A549 (cell line): Measurements from ENCODE around the gene CUX1. TPM values are rescaled to one million over a fixed set of nuclear protein-coding genes. Genes with fewer than 3 reads are reported as not detected.

Source experiments
- ATAC-seq, 2 experiments: fragments of 200-7000 bp in 1 of 2; fragments of >200 bp in 1 of 2; cut with Nextera tagmentation in 1 of 2; cut with Tn5 transposase in 1 of 2; 3 replicates each; pipeline versions ENCODE4 v1.8.0 to v1.9.1; 2018 to 2020; ENCODE audit warnings: mild to moderate bottlenecking in 1 of 2, moderate library complexity in 1 of 2
- CTCF ChIA-PET: fragments of 300-600 bp; sonication (Branson Sonifier 250); formaldehyde crosslinking; extraction: SDS; loops from one replicate; lab custom pipeline; 2021; ENCODE audit warnings: antibody characterized with exemption, inconsistent platforms; lab: Yijun Ruan, JAX
- POLR2A ChIA-PET: fragments of 350-600 bp; formaldehyde crosslinking; extraction: SDS; loops from one replicate; lab custom pipeline; 2021; ENCODE audit warnings: antibody characterized with exemption, inconsistent platforms; lab: Yijun Ruan, JAX
- DNase-seq, 2 experiments: peaks; one replicate each; pipeline versions ENCODE4 v3.0.0 to v3.0.0-alpha.2; 2011 to 2016; ENCODE audit warnings: low read depth in 1 of 2, low spot score in 1 of 2
- FAIRE-seq: peaks from 2 replicates; lab custom pipeline; 2011; peaks lifted over from hg19 to GRCh38; lab: Jason Lieb, UNC
- H3K27ac ChIP-seq, 2 experiments: fragments of >200 bp; sonication (Bioruptor Twin); formaldehyde crosslinking; 3 replicates each; pipeline ENCODE4 v1.5.1; 2016 to 2017
- H3K4me1 ChIP-seq: fragments of >200 bp; sonication (Bioruptor Twin); formaldehyde crosslinking; 3 replicates; pipeline ENCODE4 v1.6.1; 2016
- H3K4me2 ChIP-seq: fragments of >200 bp; sonication (Bioruptor Twin); formaldehyde crosslinking; 3 replicates; pipeline ENCODE4 v1.6.1; 2016
- H3K4me3 ChIP-seq: fragments of >200 bp; sonication (Bioruptor Twin); formaldehyde crosslinking; 3 replicates; pipeline ENCODE4 v1.5.1; 2016
- H3K9me3 ChIP-seq: fragments of >200 bp; sonication (Bioruptor Twin); formaldehyde crosslinking; 3 replicates; pipeline ENCODE4 v1.6.1; 2016
- CBX2 ChIP-seq: fragments of 200-600 bp; sonication (generic); IDR thresholded peaks from 2 replicates; pipeline ENCODE4 v1.6.1; 2016; ENCODE audit warnings: low read depth, mild to moderate bottlenecking, borderline replicate concordance
- EHMT2 ChIP-seq: fragments of 200-600 bp; sonication (generic); IDR thresholded peaks from 2 replicates; pipeline ENCODE4 v1.6.1; 2016; ENCODE audit warnings: antibody characterized with exemption, low read depth, mild to moderate bottlenecking, moderate library complexity
- EP300 ChIP-seq, 2 experiments: fragments of >200 bp; sonication (Bioruptor Twin); formaldehyde crosslinking; IDR thresholded peaks; 2 replicates in 1 of 2; 3 replicates in 1 of 2; pipeline ENCODE4 v1.6.1; 2016 to 2017
- HEYL ChIP-seq: fragments of 250-450 bp; sonication (Bioruptor Pico); IDR thresholded peaks from 2 replicates; pipeline ENCODE4 v1.8.0; 2021; ENCODE audit warnings: mild to moderate bottlenecking, moderate library complexity
- HOXA7 ChIP-seq: fragments of 250-450 bp; sonication (Bioruptor Pico); IDR thresholded peaks from 2 replicates; pipeline ENCODE4 v1.5.0; 2020; ENCODE audit warnings: mild to moderate bottlenecking, moderate library complexity
- HOXB13 ChIP-seq: fragments of 250-450 bp; sonication (Bioruptor Pico); IDR thresholded peaks from 2 replicates; pipeline ENCODE4 v1.5.0; 2020; ENCODE audit warnings: low read depth, mild to moderate bottlenecking, moderate library complexity
- JUNB ChIP-seq: fragments of >200 bp; sonication (Bioruptor Twin); formaldehyde crosslinking; IDR thresholded peaks from 2 replicates; pipeline ENCODE4 v1.6.1; 2016
- KDM1A ChIP-seq: fragments of 200-600 bp; sonication (generic); IDR thresholded peaks from 2 replicates; pipeline ENCODE4 v1.6.1; 2016; ENCODE audit warnings: low read depth, mild to moderate bottlenecking
- MAFK ChIP-seq: fragments of 450-650 bp; IDR thresholded peaks from 2 replicates; pipeline ENCODE4 v1.6.1; 2014; ENCODE audit not compliant: partially characterized antibody
- MAX ChIP-seq: IDR thresholded peaks from 2 replicates; pipeline ENCODE4 v1.6.1; 2012
- NR3C1 ChIP-seq: fragments of >200 bp; sonication (Bioruptor Twin); formaldehyde crosslinking; IDR thresholded peaks from 3 replicates; pipeline ENCODE4 v1.6.1; 2017
- POLR2AphosphoS2 ChIP-seq: conservative IDR thresholded peaks from 2 replicates; pipeline ENCODE4 v1.6.1; 2012; ENCODE audit warnings: low read length, improper control_type of control experiment, inconsistent platforms
- RARB ChIP-seq: fragments of 250-450 bp; sonication (Bioruptor Pico); IDR thresholded peaks from 2 replicates; pipeline ENCODE4 v1.8.0; 2021; ENCODE audit warnings: mild to moderate bottlenecking, moderate library complexity
- RCOR1 ChIP-seq: fragments of 150-350 bp; IDR thresholded peaks from 2 replicates; pipeline ENCODE4 v1.6.1; 2014; ENCODE audit warnings: antibody characterized with exemption, low read length, low read depth
- ZFP36 ChIP-seq: fragments of 450-650 bp; IDR thresholded peaks from 2 replicates; pipeline ENCODE4 v1.6.1; 2014; ENCODE audit warnings: borderline replicate concordance; ENCODE audit not compliant: partially characterized antibody
- WGBS: methylation state at CpG from one replicate; pipeline ENCODE4 v1.1.6; 2017; ENCODE audit errors: missing lambda C conversion rate; 5-methylcytosine and 5-hydroxymethylcytosine counted together
- polyA plus RNA-seq, 4 experiments: library from polyadenylated mRNA; depleted of rRNA in 3 of 4; stranded (reverse); fragments of >200 nt; fragmentation: RNase III in 1 of 4; extraction: RNeasy Plus Mini Kit Qiagen cat#74134 plus additional on column Dnase treatment in 1 of 4; gene quantifications; 2 replicates in 3 of 4; 3 replicates in 1 of 4; pipeline ENCODE4 v1.2.3, GENCODE V29; 2011 to 2017
- TF ChIP-seq, protein P1 (sequence below): fragments of >200 bp; sonication (Bioruptor Twin); formaldehyde crosslinking; IDR thresholded peaks from 3 replicates; pipeline ENCODE4 v1.6.1; 2016
- TF ChIP-seq, protein P2 (sequence below): fragments of 150-350 bp; IDR thresholded peaks from 2 replicates; pipeline ENCODE4 v1.6.1; 2014; ENCODE audit warnings: low read depth, mild to moderate bottlenecking, low read length
- TF ChIP-seq, protein P3 (sequence below): fragments of 250-450 bp; sonication (Bioruptor Pico); IDR thresholded peaks from 2 replicates; pipeline ENCODE4 v1.5.0; 2021; ENCODE audit warnings: mild to moderate bottlenecking, moderate library complexity, borderline replicate concordance
- TF ChIP-seq, protein P4 (sequence below): fragments of 200-600 bp; sonication (generic); IDR thresholded peaks from 2 replicates; pipeline ENCODE4 v1.6.1; 2016; ENCODE audit warnings: antibody characterized with exemption, mild to moderate bottlenecking, moderate library complexity

CUX1 gene
- polyA plus RNA-seq, 2 of the 4 experiments (the other 2 are of a cell fraction): 32.7 to 33.4 TPM

DNA sequence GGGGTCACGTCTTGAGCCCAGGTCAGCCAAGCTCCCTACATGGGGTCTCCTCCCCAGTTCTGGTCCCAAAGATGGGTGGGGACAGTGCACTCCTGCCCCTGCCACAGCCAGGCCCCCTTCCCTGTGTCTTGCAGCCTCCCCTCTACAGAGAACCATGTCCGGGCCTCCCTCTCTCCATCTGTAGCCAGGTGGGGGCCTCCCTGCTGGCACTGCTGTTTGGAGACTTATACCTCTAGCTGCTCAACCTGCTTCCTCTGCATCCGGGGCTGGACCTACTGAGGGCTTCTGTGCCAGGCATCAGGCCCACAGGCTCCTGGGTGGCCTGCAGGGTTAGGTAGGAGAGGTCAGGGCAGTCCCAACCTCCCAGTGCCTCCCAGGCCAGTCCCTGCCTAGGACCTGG, 477.2 kb downstream of the CUX1 start (continued):
- TF ChIP-seq, protein P1, sequence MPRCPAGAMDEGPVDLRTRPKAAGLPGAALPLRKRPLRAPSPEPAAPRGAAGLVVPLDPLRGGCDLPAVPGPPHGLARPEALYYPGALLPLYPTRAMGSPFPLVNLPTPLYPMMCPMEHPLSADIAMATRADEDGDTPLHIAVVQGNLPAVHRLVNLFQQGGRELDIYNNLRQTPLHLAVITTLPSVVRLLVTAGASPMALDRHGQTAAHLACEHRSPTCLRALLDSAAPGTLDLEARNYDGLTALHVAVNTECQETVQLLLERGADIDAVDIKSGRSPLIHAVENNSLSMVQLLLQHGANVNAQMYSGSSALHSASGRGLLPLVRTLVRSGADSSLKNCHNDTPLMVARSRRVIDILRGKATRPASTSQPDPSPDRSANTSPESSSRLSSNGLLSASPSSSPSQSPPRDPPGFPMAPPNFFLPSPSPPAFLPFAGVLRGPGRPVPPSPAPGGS: no peak
- TF ChIP-seq, all 56 proteins: peak for 0

- H3K4me2 ChIP-seq: no peak overlapping the region
- H3K27ac ChIP-seq: no peak overlapping the region
- 72% methylated on average over 11 of the region's 12 CpGs for WGBS
- ATAC-seq (no peak), FAIRE-seq (no peak), DNase-seq (no peak)
- H3K4me3 ChIP-seq: no peak overlapping the region
- no peaks in the 10 kb centered on the region for H3K9me3 ChIP-seq
- TF ChIP-seq EHMT2: no peak
- TF ChIP-seq HOXB13 (CRISPR knock-in tag): no peak
- TF ChIP-seq, protein P2, sequence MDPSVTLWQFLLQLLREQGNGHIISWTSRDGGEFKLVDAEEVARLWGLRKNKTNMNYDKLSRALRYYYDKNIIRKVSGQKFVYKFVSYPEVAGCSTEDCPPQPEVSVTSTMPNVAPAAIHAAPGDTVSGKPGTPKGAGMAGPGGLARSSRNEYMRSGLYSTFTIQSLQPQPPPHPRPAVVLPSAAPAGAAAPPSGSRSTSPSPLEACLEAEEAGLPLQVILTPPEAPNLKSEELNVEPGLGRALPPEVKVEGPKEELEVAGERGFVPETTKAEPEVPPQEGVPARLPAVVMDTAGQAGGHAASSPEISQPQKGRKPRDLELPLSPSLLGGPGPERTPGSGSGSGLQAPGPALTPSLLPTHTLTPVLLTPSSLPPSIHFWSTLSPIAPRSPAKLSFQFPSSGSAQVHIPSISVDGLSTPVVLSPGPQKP: no peak
- TF ChIP-seq EP300 (IDR thresholded peaks at IDR 0.05): no peak
- TF ChIP-seq, protein P1: no peak
- no peak for TF ChIP-seq JUNB
- TF ChIP-seq HEYL (CRISPR knock-in tag): no peak
- TF ChIP-seq POLR2AphosphoS2: no peak
- TF ChIP-seq, protein P3, sequence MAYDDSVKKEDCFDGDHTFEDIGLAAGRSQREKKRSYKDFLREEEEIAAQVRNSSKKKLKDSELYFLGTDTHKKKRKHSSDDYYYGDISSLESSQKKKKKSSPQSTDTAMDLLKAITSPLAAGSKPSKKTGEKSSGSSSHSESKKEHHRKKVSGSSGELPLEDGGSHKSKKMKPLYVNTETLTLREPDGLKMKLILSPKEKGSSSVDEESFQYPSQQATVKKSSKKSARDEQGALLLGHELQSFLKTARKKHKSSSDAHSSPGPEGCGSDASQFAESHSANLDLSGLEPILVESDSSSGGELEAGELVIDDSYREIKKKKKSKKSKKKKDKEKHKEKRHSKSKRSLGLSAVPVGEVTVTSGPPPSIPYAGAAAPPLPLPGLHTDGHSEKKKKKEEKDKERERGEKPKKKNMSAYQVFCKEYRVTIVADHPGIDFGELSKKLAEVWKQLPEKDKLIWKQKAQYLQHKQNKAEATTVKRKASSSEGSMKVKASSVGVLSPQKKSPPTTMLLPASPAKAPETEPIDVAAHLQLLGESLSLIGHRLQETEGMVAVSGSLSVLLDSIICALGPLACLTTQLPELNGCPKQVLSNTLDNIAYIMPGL: no peak
- no peak for TF ChIP-seq CBX2
- TF ChIP-seq RARB (CRISPR knock-in tag): no peak
- no peak for TF ChIP-seq NR3C1
- CTCF ChIA-PET: interaction anchor here (0.8 to 1.1 kb wide), 3 partner anchors 11 to 96 kb away, joined by 3 read pairs; no protein-coding TSS in a partner anchor
- peaks cover 6% of the 10 kb centered on the region; the same call in 1 of the 3 replicates for H3K4me1 ChIP-seq
- POLR2A ChIA-PET: no interaction called here
Measured at GRCh38 chr7:102295346-102296178, 478.1 kb downstream of the CUX1 start.

DNA sequence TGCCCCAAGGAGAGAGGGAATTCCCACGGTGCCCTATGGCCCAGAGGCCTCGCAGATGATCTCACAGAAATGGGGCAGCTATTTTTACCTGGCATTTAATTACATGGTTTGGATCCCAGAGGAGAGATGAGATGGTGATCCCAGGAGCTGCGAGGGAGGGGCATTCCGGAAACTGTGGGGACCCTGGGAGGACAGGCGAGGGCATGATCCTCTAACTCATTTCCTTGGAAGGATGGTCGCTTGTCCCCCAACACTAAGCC, 478.7 kb downstream of the CUX1 start:
- Histone ChIP-seq H3K4me1 (peaks cover 6% of the 10 kb centered on the region; the same call in 1 of the 3 replicates), H3K4me2 (no peak overlapping the region), H3K4me3 (no peak overlapping the region), H3K9me3 (no peaks in the 10 kb centered on the region), H3K27ac (no peak overlapping the region)
- ChIA-PET POLR2A (no interaction called here), CTCF (interaction anchor here (0.8 to 1.1 kb wide), 3 partner anchors 10 to 96 kb away, joined by 3 read pairs; no protein-coding TSS in a partner anchor)
- FAIRE-seq (no peak), DNase-seq (no peak), ATAC-seq (no peak)
- TF ChIP-seq CBX2 (no peak), KDM1A (no peak), MAFK (no peak), EHMT2 (no peak)
- WGBS: 83% methylated on average over 6 of the region's 6 CpGs

DNA sequence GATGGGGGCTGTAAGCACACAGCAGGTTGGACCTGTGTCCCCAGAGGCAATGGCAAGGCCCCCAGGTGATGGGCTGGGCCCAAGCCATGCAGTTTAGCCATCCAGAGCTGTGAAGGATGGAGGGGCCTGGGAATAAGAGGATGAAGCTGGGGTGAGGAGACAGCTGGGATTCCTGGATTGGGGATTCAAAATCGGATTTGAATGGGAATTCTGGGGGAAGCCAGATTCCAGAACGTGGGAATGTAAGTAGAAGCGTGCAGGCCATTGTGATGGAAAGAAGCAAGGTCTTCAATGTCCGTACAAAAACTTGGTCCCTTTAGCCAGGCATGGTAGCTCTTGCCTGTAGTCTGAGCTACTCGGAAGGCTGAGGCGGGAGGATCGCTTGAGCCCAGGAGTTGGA, 479.1 kb downstream of the CUX1 start:
- ATAC-seq: no peak
- CTCF ChIA-PET: interaction anchor here (0.8 to 1.1 kb wide), 4 partner anchors 10 to 95 kb away, joined by 3 read pairs; no protein-coding TSS in a partner anchor
- TF ChIP-seq ZFP36 (no peak), MAX (no peak), RCOR1 (no peak), HOXA7 (no peak), EHMT2 (no peak)
- TF ChIP-seq, protein P2: no peak
- TF ChIP-seq, protein P4, sequence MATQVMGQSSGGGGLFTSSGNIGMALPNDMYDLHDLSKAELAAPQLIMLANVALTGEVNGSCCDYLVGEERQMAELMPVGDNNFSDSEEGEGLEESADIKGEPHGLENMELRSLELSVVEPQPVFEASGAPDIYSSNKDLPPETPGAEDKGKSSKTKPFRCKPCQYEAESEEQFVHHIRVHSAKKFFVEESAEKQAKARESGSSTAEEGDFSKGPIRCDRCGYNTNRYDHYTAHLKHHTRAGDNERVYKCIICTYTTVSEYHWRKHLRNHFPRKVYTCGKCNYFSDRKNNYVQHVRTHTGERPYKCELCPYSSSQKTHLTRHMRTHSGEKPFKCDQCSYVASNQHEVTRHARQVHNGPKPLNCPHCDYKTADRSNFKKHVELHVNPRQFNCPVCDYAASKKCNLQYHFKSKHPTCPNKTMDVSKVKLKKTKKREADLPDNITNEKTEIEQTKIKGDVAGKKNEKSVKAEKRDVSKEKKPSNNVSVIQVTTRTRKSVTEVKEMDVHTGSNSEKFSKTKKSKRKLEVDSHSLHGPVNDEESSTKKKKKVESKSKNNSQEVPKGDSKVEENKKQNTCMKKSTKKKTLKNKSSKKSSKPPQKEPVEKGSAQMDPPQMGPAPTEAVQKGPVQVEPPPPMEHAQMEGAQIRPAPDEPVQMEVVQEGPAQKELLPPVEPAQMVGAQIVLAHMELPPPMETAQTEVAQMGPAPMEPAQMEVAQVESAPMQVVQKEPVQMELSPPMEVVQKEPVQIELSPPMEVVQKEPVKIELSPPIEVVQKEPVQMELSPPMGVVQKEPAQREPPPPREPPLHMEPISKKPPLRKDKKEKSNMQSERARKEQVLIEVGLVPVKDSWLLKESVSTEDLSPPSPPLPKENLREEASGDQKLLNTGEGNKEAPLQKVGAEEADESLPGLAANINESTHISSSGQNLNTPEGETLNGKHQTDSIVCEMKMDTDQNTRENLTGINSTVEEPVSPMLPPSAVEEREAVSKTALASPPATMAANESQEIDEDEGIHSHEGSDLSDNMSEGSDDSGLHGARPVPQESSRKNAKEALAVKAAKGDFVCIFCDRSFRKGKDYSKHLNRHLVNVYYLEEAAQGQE: no peak

More for the DNA sequence above, 479.1 kb downstream of the CUX1 start:
- Histone ChIP-seq H3K27ac (no peak overlapping the region), H3K4me1 (peaks cover 6% of the 10 kb centered on the region; the same call in 1 of the 3 replicates), H3K9me3 (no peaks in the 10 kb centered on the region), H3K4me3 (no peak overlapping the region), H3K4me2 (no peak overlapping the region)
- 79% methylated on average over 7 of the region's 7 CpGs for WGBS
- POLR2A ChIA-PET: no interaction called here
- DNase-seq (no peak), FAIRE-seq (no peak)
